Ovary (tissue), 3 donors: Measurements from ENCODE around the gene AVEN.

ENCODE experiments used
- POLR2A ChIP-seq: fragments of 450-650 bp; IDR thresholded peaks from one replicate; pipeline ENCODE4 v1.6.1; 2017; ENCODE audit warnings: antibody characterized with exemption, mild to moderate bottlenecking, moderate library complexity
- TF ChIP-seq, protein P1 (sequence below), 3 donors: fragments of 450-650 bp in 2 of 3; fragments of 200-600 bp in 1 of 3; IDR thresholded peaks; one replicate each; pipeline versions ENCODE4 v1.5.1 to v1.8.0; 2016 to 2022; ENCODE audit warnings: antibody characterized with exemption in 3 of 3, mild to moderate bottlenecking in 1 of 3
- donor health status: DM: no; HTN: no; CAD: no.

DNA sequence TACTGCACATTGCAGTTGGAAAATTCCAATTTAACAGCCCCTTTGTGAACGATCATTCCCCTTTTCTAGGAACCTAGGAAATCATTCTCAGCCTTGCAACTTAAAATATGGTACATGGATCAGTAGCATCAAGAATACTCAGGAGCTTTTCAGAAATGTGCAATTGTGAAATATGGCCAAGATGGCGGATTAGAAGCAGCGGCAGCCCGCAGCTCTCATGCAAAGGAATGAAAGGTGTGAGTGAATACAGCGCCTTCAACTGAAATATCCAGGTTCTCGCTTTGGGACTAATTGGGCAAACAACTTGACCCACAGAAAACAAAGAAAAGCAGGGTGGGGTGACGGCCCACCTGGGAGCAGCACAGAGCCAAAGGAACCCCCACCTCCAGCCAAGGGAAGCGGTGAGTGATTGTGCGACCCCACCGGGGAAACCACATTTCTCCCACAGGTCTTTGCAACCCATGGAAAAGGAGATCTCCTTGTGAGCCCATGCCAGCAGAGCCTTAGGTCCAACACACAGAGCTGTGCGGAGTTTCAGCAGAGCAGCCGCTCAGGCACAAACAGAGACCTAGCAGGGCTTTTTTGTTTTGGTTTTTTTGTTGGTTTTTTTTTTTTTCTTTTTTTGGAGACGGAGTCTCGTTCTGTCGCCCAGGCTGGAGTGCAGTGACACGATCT is 7.6 kb upstream of the AVEN start:
- TF ChIP-seq, protein P1, sequence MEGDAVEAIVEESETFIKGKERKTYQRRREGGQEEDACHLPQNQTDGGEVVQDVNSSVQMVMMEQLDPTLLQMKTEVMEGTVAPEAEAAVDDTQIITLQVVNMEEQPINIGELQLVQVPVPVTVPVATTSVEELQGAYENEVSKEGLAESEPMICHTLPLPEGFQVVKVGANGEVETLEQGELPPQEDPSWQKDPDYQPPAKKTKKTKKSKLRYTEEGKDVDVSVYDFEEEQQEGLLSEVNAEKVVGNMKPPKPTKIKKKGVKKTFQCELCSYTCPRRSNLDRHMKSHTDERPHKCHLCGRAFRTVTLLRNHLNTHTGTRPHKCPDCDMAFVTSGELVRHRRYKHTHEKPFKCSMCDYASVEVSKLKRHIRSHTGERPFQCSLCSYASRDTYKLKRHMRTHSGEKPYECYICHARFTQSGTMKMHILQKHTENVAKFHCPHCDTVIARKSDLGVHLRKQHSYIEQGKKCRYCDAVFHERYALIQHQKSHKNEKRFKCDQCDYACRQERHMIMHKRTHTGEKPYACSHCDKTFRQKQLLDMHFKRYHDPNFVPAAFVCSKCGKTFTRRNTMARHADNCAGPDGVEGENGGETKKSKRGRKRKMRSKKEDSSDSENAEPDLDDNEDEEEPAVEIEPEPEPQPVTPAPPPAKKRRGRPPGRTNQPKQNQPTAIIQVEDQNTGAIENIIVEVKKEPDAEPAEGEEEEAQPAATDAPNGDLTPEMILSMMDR (IDR thresholded peaks at IDR 0.05) = no peak
- TF ChIP-seq POLR2A = no peak
